Measurements from ENCODE around the gene GRK1.

DNA sequence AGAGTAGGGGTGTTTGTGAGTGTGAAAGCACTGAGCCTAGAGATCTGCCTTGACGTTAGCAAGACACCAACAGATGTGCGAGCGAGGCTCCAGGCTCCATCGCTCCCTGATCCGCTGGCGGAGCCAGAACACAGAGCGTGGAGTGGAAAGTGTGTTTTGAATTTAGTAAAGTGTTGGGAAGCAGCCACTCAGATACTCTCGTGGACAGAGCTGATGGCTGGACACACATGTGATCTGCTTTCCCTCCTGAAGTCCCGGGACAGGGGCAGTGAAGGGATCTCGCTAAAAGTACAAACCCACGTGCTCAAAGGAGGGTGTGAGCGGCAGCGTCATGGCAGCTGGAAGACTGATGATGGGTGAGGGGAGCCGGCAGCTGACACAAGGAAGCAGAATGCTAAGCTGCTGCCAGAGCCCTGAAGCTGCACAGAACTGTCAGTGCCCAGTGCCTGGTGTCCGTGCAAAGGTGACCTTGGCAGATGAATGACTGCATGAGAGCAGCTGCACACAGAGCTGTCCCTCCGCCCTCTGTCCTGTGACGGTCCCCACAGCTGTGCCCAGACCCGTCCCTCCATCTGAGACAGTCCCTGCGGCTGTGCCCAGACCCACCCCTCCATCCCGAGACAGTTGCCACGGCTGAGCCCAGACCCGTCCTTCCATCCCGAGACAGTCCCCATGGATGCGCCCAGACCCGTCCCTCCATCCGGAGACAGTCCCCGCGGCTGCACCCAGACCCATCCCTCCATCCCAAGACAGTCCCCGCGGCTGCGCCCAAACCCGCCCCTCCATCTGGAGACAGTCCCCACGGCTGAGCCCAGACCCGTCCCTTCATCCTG, 62.4 kb downstream of the GRK1 start:
- no peak for TF ChIP-seq POLR2A (IDR thresholded peaks at IDR 0.05)
- TF ChIP-seq EP300 (IDR thresholded peaks at IDR 0.05): no peak
